GM18907 (cell line): ENCODE results near the gene NUF2.

Source experiments
- ATAC-seq: cut with Tn5 transposase; IDR thresholded peaks from one replicate; pipeline ENCODE4 v1.9.1; 2021; ENCODE audit warnings: mild to moderate bottlenecking, moderate library complexity; ENCODE audit not compliant: unreplicated experiment

Gene NUF2

DNA sequence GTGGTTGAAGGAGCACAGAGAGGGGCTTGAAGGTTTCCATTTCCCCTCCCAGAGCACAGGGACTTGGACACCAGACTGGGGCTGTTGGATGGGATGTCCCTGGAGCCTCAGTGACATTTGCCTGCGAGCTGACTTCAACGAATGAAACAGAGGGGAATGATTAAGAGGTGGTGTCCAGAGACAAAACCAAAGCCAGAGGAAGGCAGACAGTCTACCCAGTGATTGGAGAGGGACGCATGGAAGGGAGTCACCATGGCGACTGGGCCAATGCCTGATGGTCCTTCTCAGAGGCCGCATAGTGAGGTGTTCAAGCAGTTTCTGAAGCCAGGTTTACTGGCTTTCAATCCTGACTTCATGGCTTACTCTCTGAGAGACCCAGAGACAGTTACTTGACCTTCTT, 77.2 kb downstream of the NUF2 start:
- no peak for ATAC-seq

DNA sequence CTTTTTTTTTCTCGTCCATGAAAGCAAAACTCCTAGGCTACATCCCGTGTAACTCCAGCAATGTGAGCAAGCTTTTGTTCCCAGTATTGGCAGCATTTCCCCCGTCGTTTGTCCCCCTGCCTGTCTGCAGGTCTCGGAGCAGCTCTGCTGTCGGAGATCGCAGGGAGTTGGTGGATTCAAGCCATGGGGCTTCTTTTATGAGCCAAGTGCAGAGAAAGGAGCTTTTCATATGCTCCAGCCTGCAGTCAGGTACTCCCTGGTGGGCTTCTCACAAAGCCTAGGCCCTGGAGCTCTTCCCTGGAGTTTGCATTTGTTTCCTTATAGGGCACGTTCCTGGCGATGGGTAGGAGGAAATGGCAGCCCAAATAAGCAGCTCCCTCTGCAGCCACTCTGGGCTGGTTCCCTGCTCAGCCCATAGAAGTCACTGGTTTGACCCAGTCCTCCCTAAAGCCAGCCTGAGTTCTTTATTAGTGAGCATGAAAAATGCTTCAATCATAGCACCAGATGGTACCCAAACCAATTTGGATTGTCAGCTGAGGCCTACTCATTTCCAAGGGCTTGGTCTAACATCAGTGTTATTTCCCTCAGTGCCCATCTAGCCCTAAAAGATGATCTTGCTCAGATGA, 78.3 kb downstream of the NUF2 start:
- no peak for ATAC-seq

DNA sequence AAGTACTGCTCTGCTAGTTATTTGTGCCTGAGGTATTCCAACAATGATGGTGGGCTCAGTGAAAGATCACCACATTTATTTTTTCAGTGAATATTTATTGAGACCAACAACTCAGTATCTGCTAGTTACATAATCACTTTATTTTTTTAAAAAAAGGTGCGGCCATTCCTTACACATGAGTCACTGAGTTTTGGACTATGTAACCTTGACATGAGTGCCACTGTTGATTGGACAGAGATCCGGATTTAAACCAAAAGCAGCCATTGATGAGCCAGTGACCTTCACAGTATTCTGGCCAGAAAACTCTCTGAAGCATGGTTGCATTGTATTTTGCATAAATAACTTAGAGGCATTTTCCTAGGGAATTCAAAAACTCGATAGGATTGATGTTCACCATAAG, 79.5 kb downstream of the NUF2 start:
- no peak for ATAC-seq
